HepG2 (cell line): ENCODE data around the gene ICAM3. TPM values are rescaled to one million over a fixed set of nuclear protein-coding genes. Genes with fewer than 3 reads are reported as not detected.
A peak's percentile ranks its signal among the peaks of the same experiment; 100 is the strongest.

Experiments
- ARHGAP35 ChIP-seq: sonication (generic); formaldehyde crosslinking; IDR thresholded peaks from 2 replicates; pipeline ENCODE4 v1.9.0; 2022; ENCODE audit warnings: mild to moderate bottlenecking, inconsistent platforms, moderate library complexity, missing genetic modification reagents, borderline replicate concordance
- BCLAF1 ChIP-seq: fragments of 450-650 bp; IDR thresholded peaks from 2 replicates; pipeline ENCODE4 v1.6.1; 2017; ENCODE audit warnings: mild to moderate bottlenecking
- E2F5 ChIP-seq: sonication (generic); formaldehyde crosslinking; conservative IDR thresholded peaks from 2 replicates; pipeline ENCODE4 v1.4.0; 2020; ENCODE audit warnings: missing genetic modification reagents
- GABPB1 ChIP-seq: IDR thresholded peaks from 2 replicates; pipeline ENCODE4 v1.6.1; 2016; ENCODE audit warnings: mild to moderate bottlenecking, missing genetic modification reagents, moderate library complexity, missing compliant biosample characterization
- HDAC6 ChIP-seq: fragments of 200-600 bp; sonication (generic); IDR thresholded peaks from 2 replicates; pipeline ENCODE4 v1.7.0; 2017; ENCODE audit warnings: mild to moderate bottlenecking, antibody characterized with exemption, low read length, low read depth
- HIC2 ChIP-seq: sonication (generic); formaldehyde crosslinking; IDR thresholded peaks from 2 replicates; pipeline ENCODE4 v1.9.0; 2022; ENCODE audit warnings: low read depth, missing genetic modification reagents
- KDM1A ChIP-seq: IDR thresholded peaks from 2 replicates; pipeline ENCODE4 v1.6.1; 2016; ENCODE audit warnings: missing compliant biosample characterization
- MLX ChIP-seq: IDR thresholded peaks from 2 replicates; pipeline ENCODE4 v1.6.1; 2016
- MTERF4 ChIP-seq: sonication (generic); formaldehyde crosslinking; IDR thresholded peaks from 2 replicates; pipeline ENCODE4 v1.8.0; 2023; ENCODE audit warnings: mild to moderate bottlenecking, missing genetic modification reagents
- POGK ChIP-seq: sonication (generic); formaldehyde crosslinking; conservative IDR thresholded peaks from 2 replicates; pipeline ENCODE4 v1.8.0; 2022; ENCODE audit warnings: mild to moderate bottlenecking, moderate library complexity, missing genetic modification reagents
- RCOR2 ChIP-seq: IDR thresholded peaks from 2 replicates; pipeline ENCODE4 v1.6.1; 2016; ENCODE audit warnings: missing biosample characterization, missing genetic modification reagents
- STAT5B ChIP-seq: sonication (generic); formaldehyde crosslinking; IDR thresholded peaks from 2 replicates; pipeline ENCODE4 v1.4.0; 2020; ENCODE audit warnings: missing genetic modification reagents
- TCF7L2 ChIP-seq: IDR thresholded peaks from 2 replicates; pipeline ENCODE4 v1.6.1; 2011; ENCODE audit warnings: mild to moderate bottlenecking, low read depth, low read length, moderate library complexity
- TEAD2 ChIP-seq: sonication (generic); formaldehyde crosslinking; IDR thresholded peaks from 2 replicates; pipeline ENCODE4 v1.9.0; 2021; ENCODE audit warnings: missing genetic modification reagents
- ZNF263 ChIP-seq: sonication (generic); formaldehyde crosslinking; IDR thresholded peaks from 2 replicates; pipeline ENCODE4 v1.4.0; 2020; ENCODE audit warnings: missing genetic modification reagents
- ZNF280B ChIP-seq: sonication (generic); formaldehyde crosslinking; IDR thresholded peaks from 2 replicates; pipeline ENCODE4 v1.5.0; 2020; ENCODE audit warnings: missing genetic modification reagents, mild to moderate bottlenecking, borderline replicate concordance
- ZNF350 ChIP-seq: sonication (generic); formaldehyde crosslinking; IDR thresholded peaks from 2 replicates; pipeline ENCODE4 v1.4.0; 2020; ENCODE audit warnings: mild to moderate bottlenecking, low read depth, missing genetic modification reagents, borderline replicate concordance
- ZNF713 ChIP-seq: sonication (generic); formaldehyde crosslinking; IDR thresholded peaks from 2 replicates; pipeline ENCODE4 v1.4.0; 2020; ENCODE audit warnings: mild to moderate bottlenecking, missing genetic modification reagents
- polyA plus RNA-seq, 8 experiments: library from polyadenylated mRNA; depleted of rRNA in 3 of 8; stranded (reverse) in 7 of 8; unstranded in 1 of 8; fragments of >200 nt; fragmentation: Illumina TruSeq in 4 of 8; extraction: Trizol in 4 of 8; gene quantifications; 2 replicates each; pipeline versions ENCODE4 v1.2.1 to v1.2.3, GENCODE V29; 2011 to 2016; ENCODE audit warnings: low read depth in 4 of 8, missing spikeins in 1 of 8, mixed read lengths in 1 of 8; ENCODE audit not compliant: insufficient read depth in 1 of 8
- total RNA-seq, 5 experiments: library from RNA; depleted of rRNA; stranded (reverse); fragments of >200 nt; fragmentation: Illumina TruSeq; extraction: Trizol; gene quantifications; 2 replicates each; pipeline ENCODE4 v1.2.3, GENCODE V29; 2016; ENCODE audit warnings: low read depth in 1 of 5

The ICAM3 gene
- total and polyA plus RNA-seq, 2 of the 13 experiments (the other 11 are each of a cell fraction or from before 2014, with no cell fraction given) = 14.1 to 21.0 TPM

GRCh38 chr19:10332965-10333757, 6.3 kb downstream of the ICAM3 start, which contains the start of gene RAVER1 (continued):
- TF ChIP-seq ZNF280B (CRISPR knock-in tag) = no peak; the same call in 1 of the 2 replicates
- 0 out of 2 replicates have a peak, but pooled peaks have one; percentile 40 for TF ChIP-seq ZNF263
- TF ChIP-seq ARHGAP35 = no peak
- no peak for TF ChIP-seq MLX (CRISPR knock-in tag)
- TF ChIP-seq BCLAF1 = no peak
- TF ChIP-seq GABPB1 = peak; percentile 85
- TF ChIP-seq STAT5B (CRISPR knock-in tag) = no peak
- TF ChIP-seq TCF7L2 = no peak
- TF ChIP-seq POGK = peak; percentile 55; the same call in 1 of the 2 replicates
- TF ChIP-seq ZNF713 (CRISPR knock-in tag) = no peak
- no peak for TF ChIP-seq RCOR2 (CRISPR knock-in tag)
- TF ChIP-seq MTERF4 = no peak
- TF ChIP-seq E2F5 (CRISPR knock-in tag) = no peak; the same call in 1 of the 2 replicates
- peak; percentile 78 for TF ChIP-seq ZNF350 (CRISPR knock-in tag)
- no peak for TF ChIP-seq KDM1A (CRISPR knock-in tag)
- TF ChIP-seq HIC2 = no peak; the same call in 1 of the 2 replicates
- TF ChIP-seq TEAD2 = no peak
- TF ChIP-seq HDAC6 = no peak
